CD4-positive, alpha-beta T cell treated with Interleukin-4 for 4 hours (primary cell): ENCODE measurements around the gene ACTN4.
A peak's percentile ranks its signal among the peaks of the same experiment; 100 is the strongest.

ENCODE experiments used
- DNase-seq: peaks from one replicate; pipeline ENCODE4 v3.0.0-alpha.2; 2020

The ACTN4 gene

DNA sequence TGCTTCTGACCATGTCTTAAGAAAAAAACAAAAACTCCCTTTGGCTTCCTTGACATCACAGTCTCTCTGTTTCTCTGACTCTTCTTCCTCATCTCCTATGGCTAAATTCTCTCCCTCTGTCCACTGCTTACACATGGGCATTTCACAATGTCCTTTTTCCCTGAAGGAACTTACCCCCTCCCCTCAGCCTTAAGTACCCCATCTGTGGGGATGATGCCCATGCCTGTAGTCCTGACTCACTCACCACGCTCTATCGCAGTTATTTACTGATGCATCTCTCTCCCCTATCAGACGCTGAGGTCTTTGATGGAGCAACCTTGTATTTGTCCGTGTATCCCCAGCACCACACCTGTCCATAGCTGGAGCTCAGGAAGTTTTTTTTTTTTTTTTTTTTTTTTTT, 32.4 kb downstream of the ACTN4 start:
- no peak for DNase-seq

GRCh38 chr19:38682195-38682867, 34.9 kb downstream of the ACTN4 start:
- DNase-seq = no peak

DNA sequence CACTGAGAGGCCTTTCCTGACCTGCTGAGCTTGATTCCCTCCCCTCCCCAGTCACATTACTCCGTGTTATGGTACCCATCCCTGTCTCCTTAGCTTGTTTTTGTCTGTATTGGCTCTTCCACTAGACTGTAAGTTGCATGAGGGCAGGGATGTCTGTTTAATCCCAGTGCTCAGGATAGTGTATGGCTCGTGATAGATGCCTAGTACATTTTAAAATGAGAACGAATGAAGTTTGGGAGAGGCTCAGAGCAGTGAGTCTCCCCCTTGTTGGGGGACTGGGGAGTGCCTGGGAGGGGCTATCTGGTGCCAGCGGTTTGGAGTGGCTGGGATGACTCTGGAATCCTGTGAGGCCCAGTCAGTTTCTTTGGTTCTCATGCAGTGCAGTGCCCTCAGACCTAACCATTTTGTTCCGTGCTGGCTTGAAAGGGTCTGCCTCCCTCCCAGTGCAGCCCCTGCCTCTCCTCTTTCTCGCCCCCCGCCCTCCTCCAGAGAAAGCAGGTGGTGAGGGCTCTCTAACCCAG, 35.5 kb downstream of the ACTN4 start:
- DNase-seq = no peak

DNA sequence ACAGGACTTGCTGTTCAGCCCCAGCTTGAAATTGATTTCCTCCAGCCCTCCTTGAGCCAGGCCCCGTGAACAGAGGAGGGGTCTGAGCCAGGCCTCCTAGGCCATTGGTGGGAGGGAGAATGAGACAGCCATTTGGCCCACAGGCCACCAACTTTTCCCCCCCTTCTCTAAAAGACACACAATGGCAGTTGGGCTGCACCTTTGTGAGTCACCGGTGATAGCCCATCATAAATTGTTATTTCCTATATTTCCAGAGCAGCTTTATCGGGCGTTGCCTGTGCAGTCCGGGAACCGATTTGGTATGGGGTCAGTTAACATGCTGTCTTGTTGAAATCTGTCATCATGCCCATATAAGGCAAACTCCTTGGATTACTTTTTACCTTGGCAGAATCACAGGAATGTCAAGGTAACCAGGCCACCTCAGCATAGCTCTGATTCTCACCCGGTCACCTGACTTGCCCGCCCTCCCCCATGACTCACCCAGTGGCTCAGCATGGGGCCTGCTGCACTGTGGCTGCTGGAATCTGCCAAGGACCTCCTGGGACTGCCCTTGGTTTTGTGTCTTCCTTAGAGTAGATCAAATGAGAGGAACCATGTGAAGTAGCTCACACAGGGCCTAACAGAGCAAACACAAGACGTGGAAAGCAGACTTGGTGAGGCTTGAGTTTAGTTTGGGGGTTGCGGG, 36.1 kb downstream of the ACTN4 start:
- DNase-seq = peak; percentile 74

DNA sequence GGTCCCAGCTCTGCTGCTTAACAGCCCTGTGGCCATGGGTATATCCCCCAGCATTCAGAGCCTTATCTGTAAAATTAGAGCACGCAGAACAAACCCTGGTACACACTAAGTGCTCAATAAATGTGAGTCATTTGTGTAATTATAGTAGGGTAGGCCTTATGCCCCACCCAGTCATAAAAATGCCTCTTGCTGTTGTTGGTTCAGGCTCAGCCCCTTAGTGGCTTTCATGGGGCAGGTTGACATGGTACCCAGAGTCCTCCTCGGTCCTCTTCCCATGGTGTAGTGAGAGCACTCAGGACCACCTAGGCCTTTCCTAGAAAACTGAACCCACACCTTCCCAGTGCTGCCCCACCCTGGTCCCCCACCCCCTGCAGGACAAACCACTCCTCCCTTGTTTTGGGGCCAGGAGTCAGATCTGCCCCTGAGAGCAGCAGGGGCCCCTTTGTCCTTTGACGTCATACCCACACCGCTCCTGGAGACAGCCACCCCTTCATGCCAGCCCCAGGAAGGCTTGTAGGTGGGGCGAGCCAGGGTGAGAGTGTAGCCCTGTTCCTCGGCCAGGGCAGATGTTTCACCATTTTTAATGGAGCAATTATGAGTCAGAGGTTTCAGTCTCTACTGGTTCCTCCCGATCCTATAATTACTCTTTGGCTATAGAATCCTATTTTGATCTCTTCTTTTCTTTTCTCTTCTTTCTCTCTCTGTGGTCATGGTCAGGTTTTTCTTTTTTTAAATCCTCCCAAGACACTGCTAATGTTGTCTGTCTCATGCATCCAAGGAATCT, 36.8 kb downstream of the ACTN4 start:
- DNase-seq = peak; percentile 33

GRCh38 chr19:38684862-38685665, 37.6 kb downstream of the ACTN4 start:
- no peak for DNase-seq

GRCh38 chr19:38685666-38686529, 38.4 kb downstream of the ACTN4 start:
- DNase-seq = no peak

- peak; percentile 36 for DNase-seq
Observed at GRCh38 chr19:38686530-38686888, 39.1 kb downstream of the ACTN4 start.

GRCh38 chr19:38687837-38688378, 40.5 kb downstream of the ACTN4 start:
- DNase-seq = no peak

DNA sequence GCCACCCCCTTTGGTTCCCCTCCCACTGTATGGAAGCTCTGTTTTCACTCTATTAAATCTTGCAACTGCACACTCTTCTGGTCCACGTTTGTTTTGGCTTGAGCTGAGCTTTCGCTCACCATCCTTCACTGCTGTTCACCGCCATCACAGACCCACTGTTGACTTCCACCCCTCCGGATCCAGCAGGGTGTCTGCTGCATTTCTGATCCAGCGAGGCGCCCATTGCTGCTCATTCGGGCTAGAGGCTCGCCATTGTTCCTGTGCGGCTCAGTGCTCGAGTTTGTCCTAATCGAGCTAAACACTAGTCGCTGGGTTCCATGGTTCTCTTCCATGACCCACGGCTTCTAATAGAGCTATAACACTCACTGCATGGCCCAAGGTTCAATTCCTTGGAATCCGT, 42.7 kb downstream of the ACTN4 start:
- no peak for DNase-seq

DNA sequence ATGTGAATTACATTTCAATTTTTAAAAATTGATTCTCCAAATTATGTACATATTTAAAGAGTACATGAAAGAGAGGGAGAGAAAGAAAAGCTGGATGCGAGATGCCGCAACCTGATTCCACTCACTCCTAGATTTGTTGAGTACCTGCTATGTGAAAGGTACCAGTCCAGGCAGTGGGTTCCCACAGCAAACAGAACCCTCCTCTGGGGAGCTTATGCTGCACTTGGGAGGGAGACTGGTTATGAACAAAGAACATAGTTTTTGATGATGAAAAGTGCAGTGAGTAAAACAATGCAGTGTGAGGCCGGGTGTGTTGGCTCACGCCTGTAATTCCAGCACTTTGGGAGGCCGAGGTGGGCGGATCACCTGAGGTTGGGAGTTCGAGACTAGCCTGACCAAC, 43.4 kb downstream of the ACTN4 start:
- DNase-seq = no peak

GRCh38 chr19:38691938-38692457, 44.5 kb downstream of the ACTN4 start:
- no peak for DNase-seq

GRCh38 chr19:38692458-38693379, 45.3 kb downstream of the ACTN4 start:
- no peak for DNase-seq

- DNase-seq = peak; percentile 78
Observed at GRCh38 chr19:38693380-38694223, 46.2 kb downstream of the ACTN4 start.

DNA sequence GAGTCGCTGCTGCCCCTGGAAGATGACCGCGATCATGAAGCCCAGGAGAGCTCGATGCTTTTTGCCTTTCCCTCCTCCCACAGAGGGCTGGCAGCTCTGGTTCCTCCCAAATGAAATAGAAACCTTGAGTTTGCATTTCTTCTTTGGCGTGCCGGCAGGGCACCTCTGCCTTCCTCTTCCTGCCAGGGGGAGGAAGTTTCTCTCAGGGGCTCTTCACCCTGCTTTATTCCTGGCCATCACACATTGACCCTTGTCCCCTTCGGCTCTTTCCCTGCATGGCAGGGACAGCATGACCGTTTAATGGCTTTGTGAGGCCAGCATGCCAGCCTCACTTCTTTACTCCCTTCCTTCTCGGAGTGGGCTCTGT, 47.9 kb downstream of the ACTN4 start:
- DNase-seq = no peak

- DNase-seq = no peak
Observed at GRCh38 chr19:38695832-38696728, 48.6 kb downstream of the ACTN4 start.

GRCh38 chr19:38696729-38697055, 49.2 kb downstream of the ACTN4 start:
- DNase-seq = no peak

GRCh38 chr19:38697197-38697596, 49.7 kb downstream of the ACTN4 start:
- DNase-seq = no peak
